ENCODE results near the gene AMELY. TPM values are rescaled to one million over a fixed set of nuclear protein-coding genes. Genes with fewer than 3 reads are reported as not detected.
"Not testable (repeated sequence)": the region's sequence is repeated elsewhere in the genome, so short reads cannot be mapped to it uniquely, and the experiment has no call there.

Gene AMELY
- not detected in 2 replicates for total RNA-seq (2014; rRNA removed; shearing (Covaris generic))
- not detected in 2 replicates for polyA plus RNA-seq (2015; cell fraction: cytosol; rRNA removed)
- polyA plus RNA-seq (2015; cell fraction: nucleus; rRNA removed), result not detected in 2 replicates

- DNase-seq (ENCODE audit: low read depth, low spot score), result no peak
- in situ Hi-C loops (cut with HindIII; ENCODE audit: low pct_unique_long_range_greater_than_20kb, low sequenced_read_pairs), result no loop called here
Measured at GRCh38 chrY:6911253-6911881, at the start of gene AMELY. AMELY (minus strand) TSS chrY:6911752; CDS start chrY:6872608, 39,144 bp downstream.

DNA sequence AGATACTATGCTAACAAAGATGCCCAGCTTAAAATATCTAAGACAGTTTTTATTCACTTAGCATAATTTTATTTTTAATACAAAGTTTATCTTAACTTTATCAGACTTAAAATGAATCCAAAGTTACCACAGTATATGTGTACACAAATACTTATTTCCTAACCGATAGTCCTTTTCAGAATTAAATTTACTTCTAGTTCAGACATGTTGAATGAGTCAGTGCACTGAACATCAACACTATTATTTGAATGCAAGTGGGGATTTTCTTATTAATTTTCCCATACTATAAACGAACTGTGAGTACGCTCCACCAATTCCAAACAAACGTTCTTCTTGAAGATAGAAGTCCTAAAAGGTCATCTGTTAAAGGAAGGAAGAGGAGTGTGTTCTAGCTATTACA, 38.4 kb upstream of the AMELY start:
- in situ Hi-C loops (cut with HindIII; ENCODE audit: low pct_unique_long_range_greater_than_20kb, low sequenced_read_pairs), result no loop called here

GRCh38 chrY:6948378-6948777, 36.8 kb upstream of the AMELY start:
- in situ Hi-C loops (cut with HindIII; ENCODE audit: low pct_unique_long_range_greater_than_20kb, low sequenced_read_pairs), result no loop called here
- DNase-seq (ENCODE audit: low read depth, low spot score), result no peak

More for the DNA sequence above, 38.4 kb upstream of the AMELY start:
- no peak for DNase-seq (ENCODE audit: low read depth, low spot score)

- in situ Hi-C loops (cut with HindIII; ENCODE audit: low pct_unique_long_range_greater_than_20kb, low sequenced_read_pairs), result no loop called here
- DNase-seq (ENCODE audit: low read depth, low spot score), result no peak
Measured at GRCh38 chrY:6947695-6948094, 36.1 kb upstream of the AMELY start.

DNA sequence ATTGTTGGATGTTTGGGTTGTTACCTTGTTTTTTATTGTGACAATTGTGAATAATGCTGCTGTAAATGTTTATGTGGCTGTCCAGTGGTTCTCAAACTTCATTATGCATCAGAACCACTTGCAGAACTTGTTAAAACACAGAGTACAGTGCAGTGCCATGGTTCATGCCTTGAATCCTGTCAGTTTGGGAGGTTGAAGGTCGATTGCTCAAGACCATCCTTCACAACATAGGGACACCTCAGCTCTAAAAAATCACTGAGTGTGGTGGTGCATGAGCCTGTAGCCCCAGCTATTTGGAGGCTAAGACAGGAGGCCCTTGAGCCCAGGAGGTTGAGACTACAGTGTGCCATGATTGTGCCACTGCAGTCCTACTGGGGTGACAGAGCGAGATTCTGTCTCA, 23.9 kb upstream of the AMELY start:
- DNase-seq (ENCODE audit: low read depth, low spot score), result no peak
- in situ Hi-C loops (cut with HindIII; ENCODE audit: low pct_unique_long_range_greater_than_20kb, low sequenced_read_pairs), result no loop called here

DNA sequence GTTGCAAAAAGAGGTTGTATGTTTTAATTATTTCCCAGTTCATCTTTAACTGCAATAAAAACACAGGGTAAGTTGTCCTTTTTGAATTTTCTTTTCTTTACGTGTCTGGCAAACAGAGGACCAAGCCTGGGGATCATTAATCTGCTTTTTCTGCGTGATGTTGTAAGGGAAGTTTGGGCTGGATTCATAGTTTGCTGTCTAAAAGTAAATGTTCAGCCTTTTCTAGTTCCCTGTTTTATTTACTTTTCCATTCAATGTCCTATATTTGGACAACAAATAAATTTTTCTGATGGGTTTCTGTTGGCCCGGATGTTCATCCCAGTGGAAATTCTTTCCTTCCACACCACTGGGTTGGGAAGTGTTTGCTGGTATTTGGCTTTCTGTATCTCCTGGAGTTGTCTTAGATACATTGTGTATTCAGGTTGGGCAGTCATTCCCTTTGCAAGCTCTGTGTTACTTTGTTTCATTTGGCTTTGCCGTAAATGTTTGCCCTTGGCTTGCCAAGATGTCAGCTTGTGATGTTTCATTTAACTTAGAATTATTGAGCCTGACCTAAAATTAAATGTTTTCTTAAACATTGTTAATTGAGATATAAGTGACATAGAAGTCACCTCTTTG, 20.3 kb upstream of the AMELY start:
- in situ Hi-C loops (cut with HindIII; ENCODE audit: low pct_unique_long_range_greater_than_20kb, low sequenced_read_pairs), result no loop called here
- DNase-seq (ENCODE audit: low read depth, low spot score), result no peak

- in situ Hi-C loops (cut with HindIII; ENCODE audit: low pct_unique_long_range_greater_than_20kb, low sequenced_read_pairs), result no loop called here
- no peak for DNase-seq (ENCODE audit: low read depth, low spot score)
Measured at GRCh38 chrY:6929237-6929636, 17.7 kb upstream of the AMELY start.

DNA sequence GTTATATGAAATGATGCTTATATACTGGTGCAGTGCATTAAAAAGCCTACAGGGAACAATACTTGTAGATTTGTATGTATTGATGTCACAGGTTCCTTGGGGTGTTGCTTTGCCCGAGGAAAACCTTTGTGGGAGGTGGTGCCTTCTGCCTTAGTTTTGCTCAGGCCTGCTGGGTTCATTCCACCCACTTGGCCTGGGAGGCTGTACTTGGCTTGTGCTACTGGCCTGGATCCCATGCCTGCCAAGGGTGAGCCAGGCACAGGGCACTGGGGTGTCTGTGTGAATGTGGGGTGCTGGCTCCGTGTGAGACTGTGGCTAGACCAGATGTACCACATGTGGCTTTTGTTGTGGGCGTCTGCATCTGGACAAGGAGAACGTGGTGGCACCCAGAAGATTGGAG, 16.7 kb upstream of the AMELY start:
- DNase-seq (ENCODE audit: low read depth, low spot score), result no peak
- in situ Hi-C loops (cut with HindIII; ENCODE audit: low pct_unique_long_range_greater_than_20kb, low sequenced_read_pairs), result no loop called here

DNA sequence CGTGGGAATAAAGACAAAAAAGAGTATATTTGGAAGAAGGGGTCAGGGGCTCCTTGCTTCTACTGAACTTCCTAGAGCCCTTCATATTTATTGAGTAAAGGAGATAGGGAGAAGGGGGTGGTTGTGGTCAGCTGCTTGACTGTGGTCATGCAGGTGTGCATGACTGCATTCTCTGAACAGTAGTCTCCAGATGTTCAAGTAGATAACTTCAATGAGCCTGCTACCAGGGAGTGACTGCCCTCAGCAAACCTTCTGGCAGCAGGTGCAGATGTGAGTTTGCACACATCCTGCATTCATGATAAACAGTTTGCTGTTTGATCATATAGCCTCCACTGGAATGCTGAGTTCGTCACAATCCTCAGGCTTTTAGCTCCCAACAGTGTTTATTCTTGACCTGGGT, 9.5 kb upstream of the AMELY start:
- DNase-seq (ENCODE audit: low read depth, low spot score), result no peak
- in situ Hi-C loops (cut with HindIII; ENCODE audit: low pct_unique_long_range_greater_than_20kb, low sequenced_read_pairs), result no loop called here

- no peak for DNase-seq (ENCODE audit: low read depth, low spot score)
- in situ Hi-C loops (cut with HindIII; ENCODE audit: low pct_unique_long_range_greater_than_20kb, low sequenced_read_pairs), result no loop called here
Measured at GRCh38 chrY:6913362-6913761, 1.8 kb upstream of the AMELY start.

DNA sequence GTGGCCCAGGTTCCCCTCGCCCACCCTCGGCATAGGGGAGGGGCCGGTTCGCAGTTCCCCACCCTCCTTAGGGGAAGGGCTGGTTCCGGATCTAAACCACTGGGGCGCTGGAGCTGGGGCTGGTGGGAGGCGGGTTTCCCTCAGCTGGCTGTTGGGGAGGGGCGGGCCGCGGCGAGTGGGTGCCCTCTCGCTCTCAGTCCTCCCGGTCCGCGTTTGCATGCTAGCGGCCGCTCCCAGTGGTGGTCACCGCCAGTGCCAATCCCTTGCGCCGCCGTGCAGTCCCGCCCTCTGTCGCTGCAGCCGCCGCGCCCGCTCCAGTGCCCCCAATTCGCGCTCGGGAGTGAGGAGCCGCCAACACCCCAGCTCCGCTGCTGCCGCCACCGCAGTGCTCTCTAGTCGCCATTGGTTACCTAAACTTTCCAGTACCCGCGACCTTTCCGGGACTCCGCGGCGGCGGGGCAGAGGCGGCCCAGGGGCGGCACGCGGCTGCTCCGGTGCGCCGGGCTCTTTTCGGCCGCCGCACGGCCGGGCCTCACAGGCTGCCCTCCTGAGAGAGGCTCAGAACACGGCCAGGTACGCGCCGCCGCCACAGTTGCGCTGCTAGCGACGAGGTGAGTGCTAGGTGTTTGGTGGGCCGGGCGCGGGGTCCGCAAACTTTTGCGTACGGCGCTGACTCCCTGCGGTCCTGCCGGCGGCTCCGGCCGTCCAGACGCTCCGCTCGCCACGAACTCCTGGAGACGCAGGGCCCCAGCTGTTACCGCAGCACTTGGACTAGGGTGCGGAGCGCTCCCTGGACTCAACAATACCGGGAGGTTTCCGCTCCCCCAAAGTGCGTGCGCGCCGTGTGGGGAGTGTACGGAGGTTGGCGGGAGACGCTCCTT, 940 bp downstream of the AMELY start, which contains the start of gene TBL1Y:
TSS of gene TBL1Y (plus strand) at position 326 of the 881 bp plus-strand sequence. CDS start 114,388 bp downstream, outside the sequence.
- in situ Hi-C loops (cut with HindIII; ENCODE audit: low pct_unique_long_range_greater_than_20kb, low sequenced_read_pairs), result no loop called here
- DNase-seq (ENCODE audit: low read depth, low spot score), result no peak

GRCh38 chrY:6909856-6910255, 1.7 kb downstream of the AMELY start:
- no peak for DNase-seq (ENCODE audit: low read depth, low spot score)
- in situ Hi-C loops (cut with HindIII; ENCODE audit: low pct_unique_long_range_greater_than_20kb, low sequenced_read_pairs), result no loop called here

DNA sequence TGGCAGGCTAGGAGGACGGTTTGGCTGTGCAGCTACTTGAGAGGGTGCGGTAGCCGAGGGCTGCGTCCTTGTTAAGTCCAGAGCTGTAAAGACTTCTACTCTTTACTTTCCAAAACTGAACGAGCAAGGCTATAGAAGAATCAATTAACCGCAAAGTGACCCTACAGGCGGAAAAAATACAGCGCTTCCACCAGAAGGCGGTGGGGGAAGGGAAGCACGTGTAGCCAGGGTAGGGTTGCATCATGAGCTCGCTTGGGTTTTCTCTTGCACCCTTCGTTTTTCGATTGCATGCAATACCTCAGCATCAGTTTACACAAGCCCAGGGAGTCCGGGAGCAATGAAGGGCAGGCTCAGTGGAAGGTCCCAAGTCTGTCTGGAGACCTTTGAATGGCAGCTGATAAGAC, 2.4 kb downstream of the AMELY start:
- DNase-seq (ENCODE audit: low read depth, low spot score), result no peak
- in situ Hi-C loops (cut with HindIII; ENCODE audit: low pct_unique_long_range_greater_than_20kb, low sequenced_read_pairs), result no loop called here

DNA sequence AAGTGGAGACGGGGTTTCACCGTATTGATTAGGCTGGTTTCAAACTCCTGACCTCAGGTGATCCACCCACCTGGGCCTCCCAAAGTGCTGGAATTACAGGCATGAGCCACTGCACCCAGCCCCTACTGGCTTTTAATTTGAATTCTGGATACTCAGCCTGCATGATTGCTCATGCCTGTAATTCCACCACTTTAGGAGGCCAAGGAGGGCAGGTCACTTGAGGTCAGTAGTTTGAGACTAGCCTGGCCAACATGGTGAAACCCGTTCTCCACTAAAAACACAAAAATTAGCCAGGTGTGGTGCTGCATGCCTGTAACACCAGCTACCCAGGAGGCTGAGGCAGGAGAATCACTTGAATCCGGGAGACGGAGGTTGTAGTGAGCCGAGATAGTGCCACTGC, 3.5 kb downstream of the AMELY start:
- in situ Hi-C loops (cut with HindIII; ENCODE audit: low pct_unique_long_range_greater_than_20kb, low sequenced_read_pairs); DNase-seq (ENCODE audit: low read depth, low spot score): not testable (repeated sequence)

- DNase-seq (ENCODE audit: low read depth, low spot score), result no peak
Measured at GRCh38 chrY:6907591-6907990, 4.0 kb downstream of the AMELY start.

DNA sequence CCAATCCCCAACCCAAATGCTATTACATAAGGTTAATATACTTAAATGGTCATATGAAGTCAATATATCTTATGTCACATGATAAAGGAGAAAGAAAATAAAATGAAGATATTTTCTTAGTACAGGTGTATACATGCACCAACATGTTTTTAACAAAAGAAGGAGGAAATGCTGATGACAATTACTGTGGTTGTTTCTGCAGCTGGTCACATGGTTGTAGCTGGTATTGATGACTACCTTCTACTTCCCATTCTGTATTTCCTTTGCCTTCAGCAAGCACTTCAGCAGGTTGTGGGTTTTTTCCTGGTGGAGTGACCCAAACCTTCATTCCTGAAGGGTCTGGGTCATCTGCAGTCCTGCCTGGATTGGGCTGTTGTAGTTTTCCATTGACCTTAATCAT, 9.4 kb downstream of the AMELY start:
- DNase-seq (ENCODE audit: low read depth, low spot score); in situ Hi-C loops (cut with HindIII; ENCODE audit: low pct_unique_long_range_greater_than_20kb, low sequenced_read_pairs): not testable (repeated sequence)

More at GRCh38 chrY:6907591-6907990, 4.0 kb downstream of the AMELY start:
- in situ Hi-C loops (cut with HindIII; ENCODE audit: low pct_unique_long_range_greater_than_20kb, low sequenced_read_pairs), result no loop called here

DNA sequence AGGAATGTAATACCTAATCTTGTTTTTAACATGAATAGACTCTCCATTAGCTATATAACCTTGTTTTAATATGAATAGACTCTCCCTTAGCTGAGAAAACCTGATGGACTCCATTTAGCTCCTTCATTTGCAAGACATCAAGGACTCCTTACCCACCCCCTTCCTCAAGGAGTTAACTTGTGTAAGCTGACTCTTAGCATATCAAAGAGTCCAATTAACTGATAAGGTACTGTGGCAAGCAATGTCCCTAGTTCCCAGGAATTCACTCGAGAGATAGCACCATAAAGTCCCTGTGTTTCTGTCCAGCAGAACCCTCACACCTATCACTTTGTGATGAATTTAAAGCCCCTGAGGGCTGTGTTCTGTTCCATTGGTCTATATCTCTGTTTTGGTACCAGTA, 16.3 kb downstream of the AMELY start:
- in situ Hi-C loops (cut with HindIII; ENCODE audit: low pct_unique_long_range_greater_than_20kb, low sequenced_read_pairs), result no loop called here
- DNase-seq (ENCODE audit: low read depth, low spot score), result no peak

DNA sequence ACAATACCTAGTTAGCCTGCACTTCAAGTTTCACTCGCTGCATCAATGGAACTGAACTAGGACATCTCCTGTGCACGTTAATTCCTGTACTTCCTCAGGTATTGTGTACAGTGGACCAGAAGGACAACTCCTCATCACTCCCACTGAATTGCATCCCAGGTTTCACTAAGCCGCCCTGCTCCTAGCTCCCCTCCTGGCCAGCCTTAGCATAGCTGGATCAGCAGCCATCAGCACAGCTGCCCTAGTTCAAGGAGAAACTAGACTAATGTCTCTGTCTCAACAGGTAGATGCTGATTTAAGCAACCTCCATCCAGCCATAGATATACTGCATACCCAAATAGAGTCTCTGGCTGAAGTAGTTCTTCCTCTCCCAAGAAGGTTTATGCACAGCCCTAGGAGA, 17.1 kb downstream of the AMELY start:
- in situ Hi-C loops (cut with HindIII; ENCODE audit: low pct_unique_long_range_greater_than_20kb, low sequenced_read_pairs), result no loop called here
- DNase-seq (ENCODE audit: low read depth, low spot score), result no peak
